ENCODE data around the gene HYI. TPM values are rescaled to one million over a fixed set of nuclear protein-coding genes. Genes with fewer than 3 reads are reported as not detected.

HYI gene
- total RNA-seq, 1 experiment from 2014 or later = 55.3 TPM

- Histone ChIP-seq H3K9me3 (ENCODE audit: control insufficient read depth, insufficient read depth, low read depth, low read length) (no peaks in the 10 kb centered on the region), H3K36me3 (ENCODE audit: control insufficient read depth, insufficient read depth, low read length) (no peaks in the 10 kb centered on the region; the same call in 1 of the 2 replicates), H3K27me3 (ENCODE audit: control insufficient read depth, insufficient read depth, low read length) (no peaks in the 10 kb centered on the region), H3K4me1 (ENCODE audit: control insufficient read depth, insufficient read depth, low read length) (no peaks in the 10 kb centered on the region), H3K27ac (ENCODE audit: low read length) (no peak overlapping the region), H3K4me3 (ENCODE audit: low read depth in 2 of 2, low read length in 2 of 2) (no peak overlapping the region)
- CTCF ChIA-PET = no interaction called here
- in situ Hi-C loops (cut with HindIII; ENCODE audit: low pct_unique_long_range_greater_than_20kb, low sequenced_read_pairs) (no loop called here), intact Hi-C loops (cut with micrococcal nuclease; ENCODE audit: unreplicated experiment) (no loop called here)
- POLR2A ChIA-PET = no interaction called here
- ATAC-seq = no peak
- DNase-seq (ENCODE audit: low read depth, low spot score) = no peak
- no peak for TF ChIP-seq SIN3A (IDR thresholded peaks at IDR 0.05; ENCODE audit: borderline replicate concordance, insufficient read depth, low read depth, low read length)
- no peak for TF ChIP-seq TCF7L2 (IDR thresholded peaks at IDR 0.05; ENCODE audit: low read depth, low read length)
- TF ChIP-seq REST (IDR thresholded peaks at IDR 0.05; ENCODE audit: insufficient read depth in 1 of 2, low read depth in 2 of 2, low read length in 1 of 2) = no peak
- no peak for TF ChIP-seq POLR2AphosphoS5 (IDR thresholded peaks at IDR 0.05; ENCODE audit: low read depth, low read length)
- no peak for TF ChIP-seq CTCF (IDR thresholded peaks at IDR 0.05)
- no TSS peak for BruUV-seq (replicated peaks)
These were observed 16.4 kb downstream of the HYI start for GRCh38 chr1:43437031-43437973.

DNA sequence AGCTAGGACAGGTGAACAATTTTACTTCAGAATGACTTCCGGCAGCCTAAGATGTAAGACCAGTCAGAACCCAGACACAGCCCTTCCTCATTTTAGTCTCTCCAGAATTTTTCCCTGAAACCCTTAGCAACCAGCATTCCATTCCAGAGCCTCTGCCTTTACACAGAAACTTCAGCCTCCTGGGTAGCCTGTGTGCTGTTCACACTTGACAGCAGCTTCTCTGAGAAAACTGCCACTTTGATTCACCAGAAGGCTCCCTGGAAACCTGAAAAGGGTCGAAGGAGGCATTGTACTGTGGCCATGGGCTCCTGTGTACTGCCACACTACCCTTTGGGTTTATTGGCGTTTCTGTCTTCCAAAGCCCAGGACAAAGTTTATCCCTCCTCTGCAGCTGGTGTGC lies 17.4 kb downstream of the HYI start:
- ChIA-PET CTCF (no interaction called here), POLR2A (no interaction called here)
- DNase-seq (ENCODE audit: low read depth, low spot score) (no peak), ATAC-seq (no peak)
- Histone ChIP-seq H3K27ac (ENCODE audit: low read length) (no peak overlapping the region), H3K27me3 (ENCODE audit: control insufficient read depth, insufficient read depth, low read length) (no peaks in the 10 kb centered on the region), H3K36me3 (ENCODE audit: control insufficient read depth, insufficient read depth, low read length) (no peaks in the 10 kb centered on the region; the same call in 1 of the 2 replicates), H3K4me1 (ENCODE audit: control insufficient read depth, insufficient read depth, low read length) (no peaks in the 10 kb centered on the region), H3K4me3 (ENCODE audit: low read depth in 2 of 2, low read length in 2 of 2) (no peak overlapping the region), H3K9me3 (ENCODE audit: control insufficient read depth, insufficient read depth, low read depth, low read length) (no peaks in the 10 kb centered on the region)
- no TSS peak for BruUV-seq (replicated peaks)
- TF ChIP-seq TCF7L2 (IDR thresholded peaks at IDR 0.05; ENCODE audit: low read depth, low read length) (no peak), REST (IDR thresholded peaks at IDR 0.05; ENCODE audit: insufficient read depth in 1 of 2, low read depth in 2 of 2, low read length in 1 of 2) (no peak), POLR2AphosphoS5 (IDR thresholded peaks at IDR 0.05; ENCODE audit: low read depth, low read length) (no peak), SIN3A (IDR thresholded peaks at IDR 0.05; ENCODE audit: borderline replicate concordance, insufficient read depth, low read depth, low read length) (no peak), CTCF (IDR thresholded peaks at IDR 0.05) (no peak)
- in situ Hi-C loops (cut with HindIII; ENCODE audit: low pct_unique_long_range_greater_than_20kb, low sequenced_read_pairs) (no loop called here), intact Hi-C loops (cut with micrococcal nuclease; ENCODE audit: unreplicated experiment) (no loop called here)
